ENCODE results near the gene ZNF689. TPM values are rescaled to one million over a fixed set of nuclear protein-coding genes. Genes with fewer than 3 reads are reported as not detected.

The ZNF689 gene
- total RNA-seq, 1 donor from 2014 or later: 4.8 TPM

DNA sequence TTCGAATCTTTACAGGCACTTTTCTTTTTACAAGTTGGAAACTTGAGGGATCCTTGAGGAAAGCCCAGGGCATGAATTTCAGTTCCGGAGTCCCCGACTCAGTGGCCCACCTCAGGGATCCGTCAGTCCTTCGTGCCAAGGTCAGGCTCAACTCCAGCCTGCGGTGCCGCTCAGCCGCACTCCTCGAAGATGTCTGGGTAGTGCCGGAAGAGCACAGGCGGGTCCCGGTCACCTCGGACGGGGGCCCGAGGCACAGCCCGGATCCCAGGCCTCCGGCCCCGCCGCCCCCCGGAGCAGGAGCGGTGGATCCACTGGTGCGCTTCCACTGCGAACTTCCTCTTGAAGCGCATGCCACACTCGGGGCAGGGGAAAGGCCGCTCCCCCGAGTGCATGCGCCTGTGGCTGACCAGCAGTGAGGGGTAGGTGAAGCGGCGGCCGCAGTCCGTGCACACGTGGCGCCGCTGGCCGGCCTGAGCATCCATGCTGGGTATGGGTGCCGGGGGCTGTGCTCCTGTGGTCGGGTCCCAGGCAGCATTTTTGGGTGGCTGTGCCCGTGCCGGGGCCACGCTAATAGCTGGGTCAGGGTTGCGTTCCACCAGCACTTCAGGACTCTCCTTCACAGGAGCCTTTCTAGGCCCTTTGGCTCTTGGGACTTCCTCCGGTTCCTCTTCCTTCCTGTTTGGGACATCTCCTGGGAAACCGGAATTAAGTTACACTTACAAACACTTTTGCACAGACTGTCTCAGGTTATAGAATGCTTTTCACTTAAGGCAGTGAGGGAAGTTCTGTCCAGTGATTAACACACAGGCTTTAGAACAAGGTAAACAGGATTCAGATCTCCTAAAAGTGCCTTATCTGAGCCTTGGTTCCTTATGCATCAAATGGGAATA lies 40.2 kb downstream of the ZNF689 start:
- DNase-seq (no peak), ATAC-seq (no peak)
- intact Hi-C loops (cut with micrococcal nuclease): no loop called here

GRCh38 chr16:30569281-30569680 lies 40.9 kb downstream of the ZNF689 start:
- DNase-seq (no peak), ATAC-seq (no peak)
- intact Hi-C loops (cut with micrococcal nuclease): no loop called here

GRCh38 chr16:30567991-30568638 lies 42.1 kb downstream of the ZNF689 start:
- intact Hi-C loops (cut with micrococcal nuclease): no loop called here
- ATAC-seq (no peak), DNase-seq (no peak)

- DNase-seq: no peak
- ATAC-seq: no peak
- intact Hi-C loops (cut with micrococcal nuclease): no loop called here
These were observed 42.8 kb downstream of the ZNF689 start for GRCh38 chr16:30567160-30567990.

- DNase-seq (no peak), ATAC-seq (no peak)
- intact Hi-C loops (cut with micrococcal nuclease): no loop called here
These were observed 43.7 kb downstream of the ZNF689 start for GRCh38 chr16:30566531-30566930.

- intact Hi-C loops (cut with micrococcal nuclease): no loop called here
- no peak for ATAC-seq
- no peak for DNase-seq
These were observed 44.2 kb downstream of the ZNF689 start for GRCh38 chr16:30565984-30566383.

DNA sequence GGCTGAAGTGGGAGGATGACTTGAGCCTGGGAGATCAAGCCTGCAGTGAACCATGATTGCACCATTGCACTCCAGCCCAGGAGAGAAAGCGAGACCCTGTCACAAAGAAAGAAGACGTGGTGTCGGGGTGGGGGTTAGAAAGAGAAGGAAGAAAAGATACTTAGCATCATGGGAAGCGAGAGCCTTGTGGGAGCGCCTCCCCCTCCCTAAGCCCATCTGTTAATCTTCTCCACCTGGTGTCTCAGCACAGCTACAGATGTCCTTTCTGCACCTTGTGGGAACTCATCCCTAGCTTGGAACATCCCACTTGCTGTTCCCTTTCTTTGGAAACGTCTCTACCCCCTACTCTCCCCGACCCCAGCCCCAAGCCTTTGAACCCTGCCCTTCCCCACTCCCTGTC lies 44.7 kb downstream of the ZNF689 start:
- no peak for DNase-seq
- intact Hi-C loops (cut with micrococcal nuclease): no loop called here
- no peak for ATAC-seq

- intact Hi-C loops (cut with micrococcal nuclease): no loop called here
- DNase-seq: no peak
- no peak for ATAC-seq
These were observed 48.2 kb downstream of the ZNF689 start for GRCh38 chr16:30562021-30562420.

- DNase-seq (peak; percentile 63), ATAC-seq (no peak)
- intact Hi-C loops (cut with micrococcal nuclease): no loop called here
These were observed 48.9 kb downstream of the ZNF689 start for GRCh38 chr16:30561089-30561816.

GRCh38 chr16:30559690-30560089 lies 50.5 kb downstream of the ZNF689 start:
- ATAC-seq (no peak), DNase-seq (no peak)
- intact Hi-C loops (cut with micrococcal nuclease): no loop called here

DNA sequence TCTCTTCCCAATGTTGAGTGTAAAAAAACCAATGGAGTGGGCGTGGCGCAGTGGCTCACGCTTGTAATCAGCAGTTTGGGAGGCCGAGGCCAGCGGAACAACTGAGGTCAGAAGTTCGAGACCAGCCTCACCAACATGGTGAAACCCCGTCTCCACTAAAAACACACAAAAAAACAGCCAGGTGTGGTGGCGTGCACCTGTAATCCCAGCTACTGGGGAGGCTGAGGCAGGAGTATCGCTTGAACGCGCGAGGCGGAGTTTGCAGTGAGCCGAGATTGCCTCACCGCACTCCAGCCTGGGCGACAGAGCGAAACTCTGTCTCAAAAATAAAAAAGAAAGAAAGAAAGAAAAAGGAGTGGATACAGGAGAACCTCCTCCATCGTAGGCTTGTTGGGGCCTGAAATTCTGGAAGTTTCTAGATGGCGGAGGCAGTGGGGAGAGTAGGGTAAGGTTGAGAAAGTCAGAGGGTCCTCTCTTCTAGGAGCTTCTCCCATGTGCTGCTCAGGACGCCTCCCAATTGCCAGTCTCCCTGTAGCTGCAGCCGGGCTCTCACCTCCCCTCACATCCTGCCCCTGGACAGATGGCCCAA lies 51.3 kb downstream of the ZNF689 start:
- intact Hi-C loops (cut with micrococcal nuclease): no loop called here
- ATAC-seq: no peak
- DNase-seq: no peak

- intact Hi-C loops (cut with micrococcal nuclease): no loop called here
- DNase-seq (peak; percentile 98), ATAC-seq (peak; percentile 94)
These were observed 52.0 kb downstream of the ZNF689 start, which contains the start of gene ZNF764 for GRCh38 chr16:30557957-30558788. TSS of gene ZNF764 (minus strand) at chr16:30558374. CDS start at chr16:30558182, 192 bp downstream.

DNA sequence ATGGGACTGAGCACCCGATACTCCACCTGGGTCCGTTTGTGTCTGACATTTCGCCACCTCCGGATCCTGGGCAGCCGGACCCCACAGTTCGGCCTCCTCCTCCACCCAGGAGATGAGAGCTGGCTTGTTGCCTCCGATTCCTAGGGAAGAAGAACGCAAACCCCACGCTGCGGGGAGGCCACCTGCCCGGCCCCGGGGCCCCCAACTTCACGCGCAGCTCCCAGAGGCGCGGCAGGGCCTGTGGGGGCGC lies 52.6 kb downstream of the ZNF689 start:
- DNase-seq: no peak
- peak; percentile 4 for ATAC-seq
- intact Hi-C loops (cut with micrococcal nuclease): no loop called here

DNA sequence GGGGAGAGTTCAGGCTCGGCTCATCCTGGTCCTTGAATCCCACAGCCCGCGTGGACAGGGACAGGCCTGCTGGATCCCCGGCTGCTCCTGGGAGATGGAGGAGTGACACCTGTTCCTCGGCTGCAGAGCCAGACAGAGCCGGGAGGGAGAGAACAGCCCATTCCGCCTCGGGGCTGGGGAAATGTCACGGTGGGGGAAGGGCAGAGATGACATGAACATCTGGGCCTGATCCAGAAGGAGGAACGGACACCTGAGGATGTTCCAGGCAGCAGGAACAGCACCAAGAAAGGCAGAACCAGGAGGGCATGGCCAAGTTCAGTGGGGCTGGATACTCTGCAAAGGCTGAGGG lies 54.1 kb downstream of the ZNF689 start:
- DNase-seq (no peak), ATAC-seq (no peak)
- intact Hi-C loops (cut with micrococcal nuclease): no loop called here

- intact Hi-C loops (cut with micrococcal nuclease): no loop called here
- no peak for ATAC-seq
- DNase-seq: no peak
These were observed 54.7 kb downstream of the ZNF689 start for GRCh38 chr16:30555315-30556124.

GRCh38 chr16:30554557-30555314 lies 55.5 kb downstream of the ZNF689 start:
- intact Hi-C loops (cut with micrococcal nuclease): no loop called here
- DNase-seq (no peak), ATAC-seq (no peak)

DNA sequence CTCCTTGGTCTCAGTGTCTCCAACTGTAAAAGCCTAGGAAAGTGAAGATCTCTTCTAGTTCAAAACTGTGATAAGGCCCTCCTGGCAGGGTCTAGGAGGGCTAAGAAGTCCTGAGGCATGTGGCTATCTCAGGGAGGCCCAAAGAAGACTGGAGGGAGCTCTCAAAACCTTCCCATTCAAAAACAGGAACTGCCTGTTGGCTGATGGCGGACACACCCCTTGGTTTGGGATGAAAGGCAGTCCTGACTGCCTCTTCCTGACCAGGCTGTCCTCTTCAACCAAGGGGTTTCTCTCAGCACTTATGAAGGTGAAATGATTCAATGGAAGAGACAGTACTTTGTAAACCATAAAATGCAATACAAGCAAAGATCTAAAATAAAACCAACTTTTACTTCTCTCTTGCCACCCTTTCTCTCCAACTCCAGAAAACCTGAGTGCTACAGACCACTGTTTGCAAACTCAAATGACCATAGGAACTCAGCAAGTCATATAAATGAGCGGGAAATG lies 56.7 kb downstream of the ZNF689 start:
- DNase-seq (no peak), ATAC-seq (no peak)
- intact Hi-C loops (cut with micrococcal nuclease): no loop called here

Measured in left ventricle myocardium superior (tissue), 1 donor.